ENCODE data around the gene C1orf116.

GRCh38 chr1:207077470-207078377, 45.2 kb upstream of the C1orf116 start:
- peak; percentile 63 to 94 (median 88) for TF ChIP-seq CTCF (IDR thresholded peaks at IDR 0.05)
- no peak for TF ChIP-seq POLR2A (IDR thresholded peaks at IDR 0.05)
